ENCODE data around the gene IFI6.
"Not testable (repeated sequence)": the region's sequence is repeated elsewhere in the genome, so short reads cannot be mapped to it uniquely, and the experiment has no call there.

Gene IFI6

GRCh38 chr1:27649306-27649635 is 22.7 kb downstream of the IFI6 start:
- no peak for DNase-seq

DNA sequence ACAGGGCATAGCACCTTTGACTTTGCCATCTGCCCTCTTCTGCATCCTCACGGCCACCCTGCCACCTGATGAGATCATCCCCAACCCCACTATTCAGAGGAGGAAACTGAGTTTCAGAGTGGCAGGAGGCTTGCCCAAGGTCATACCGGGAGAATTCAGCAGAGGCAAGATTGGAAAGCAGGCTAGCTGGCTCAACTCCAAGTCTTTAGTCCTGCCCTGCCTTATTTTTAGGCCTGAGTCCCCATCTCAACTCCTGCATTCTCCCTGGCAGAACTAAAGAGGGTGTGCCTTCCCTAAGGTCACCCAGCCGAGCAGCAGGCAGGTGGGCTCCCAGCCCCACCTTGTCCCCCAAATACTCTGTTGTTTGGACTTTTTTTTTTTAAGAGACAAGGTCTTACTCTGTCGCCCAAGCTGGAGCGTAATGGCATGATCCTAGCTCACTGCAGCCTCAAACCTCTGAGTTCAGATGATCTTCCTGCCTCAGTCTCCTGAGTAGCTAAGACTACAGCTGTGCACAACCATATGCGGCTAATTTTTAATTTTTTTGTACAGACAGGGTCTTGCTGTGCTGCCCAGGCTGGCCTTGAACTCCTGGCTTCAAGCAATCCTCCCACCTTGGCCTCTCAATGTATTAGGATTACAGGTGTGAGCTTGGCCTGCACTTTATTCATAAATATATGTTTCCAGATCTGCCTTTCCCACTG is 23.2 kb downstream of the IFI6 start:
- DNase-seq, result no peak

- DNase-seq, result no peak
Measured at GRCh38 chr1:27647328-27647727, 24.7 kb downstream of the IFI6 start.

DNA sequence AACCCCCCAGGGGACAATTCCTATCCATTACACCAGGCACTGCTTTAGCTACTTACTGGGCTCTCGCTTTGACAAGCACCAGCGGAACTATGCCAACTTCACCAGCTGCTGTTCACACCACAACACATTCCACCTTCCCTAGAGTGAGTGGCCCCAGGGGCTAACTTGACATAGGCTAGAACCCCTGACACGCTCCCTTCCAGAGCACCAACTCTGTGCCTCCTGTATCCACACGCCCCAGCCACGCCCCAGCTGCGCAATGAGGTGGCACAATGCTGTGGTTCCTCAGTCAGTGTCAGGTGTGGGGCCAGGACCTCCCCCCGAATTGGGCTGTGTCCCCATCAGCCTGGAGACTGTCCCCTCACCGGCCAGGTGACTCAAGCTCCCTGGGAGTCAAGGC is 25.3 kb downstream of the IFI6 start:
- no peak for DNase-seq

GRCh38 chr1:27645071-27645415 is 26.9 kb downstream of the IFI6 start:
- DNase-seq, result no peak

DNA sequence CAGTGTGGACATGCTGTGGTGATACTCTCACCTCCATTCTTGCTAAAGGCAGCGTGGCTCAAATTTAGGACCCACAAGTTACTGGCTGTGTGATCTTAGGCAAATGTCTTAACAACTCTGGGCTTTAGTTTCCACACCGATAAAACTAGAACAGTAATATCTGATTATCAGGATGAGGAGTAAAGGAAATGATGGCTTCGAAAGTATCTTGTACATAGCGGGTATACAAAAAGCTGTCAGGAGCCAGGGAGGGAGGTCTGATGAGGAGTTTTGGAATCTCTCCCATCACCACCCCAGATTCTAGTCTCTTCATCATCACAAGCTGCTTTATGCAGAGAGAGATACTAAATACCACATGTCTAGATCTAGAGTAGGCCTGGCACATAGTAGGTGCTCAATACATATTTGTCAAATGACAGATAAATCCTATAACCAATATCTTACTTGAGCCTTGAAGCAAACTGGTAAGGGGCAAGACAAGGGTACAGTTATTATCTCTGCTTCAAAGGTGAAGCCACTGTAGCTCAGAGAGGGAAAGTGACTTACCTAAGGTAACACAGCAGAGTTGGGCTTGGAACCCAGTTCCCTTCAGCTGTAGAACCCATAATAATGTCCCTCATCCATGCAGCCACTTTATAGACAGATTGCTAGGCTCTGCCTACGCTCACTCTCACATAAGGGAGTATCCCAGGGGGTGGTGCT is 27.5 kb downstream of the IFI6 start:
- no peak for DNase-seq

- peak; percentile 56 for DNase-seq
Measured at GRCh38 chr1:27643600-27644368, 28.2 kb downstream of the IFI6 start.

DNA sequence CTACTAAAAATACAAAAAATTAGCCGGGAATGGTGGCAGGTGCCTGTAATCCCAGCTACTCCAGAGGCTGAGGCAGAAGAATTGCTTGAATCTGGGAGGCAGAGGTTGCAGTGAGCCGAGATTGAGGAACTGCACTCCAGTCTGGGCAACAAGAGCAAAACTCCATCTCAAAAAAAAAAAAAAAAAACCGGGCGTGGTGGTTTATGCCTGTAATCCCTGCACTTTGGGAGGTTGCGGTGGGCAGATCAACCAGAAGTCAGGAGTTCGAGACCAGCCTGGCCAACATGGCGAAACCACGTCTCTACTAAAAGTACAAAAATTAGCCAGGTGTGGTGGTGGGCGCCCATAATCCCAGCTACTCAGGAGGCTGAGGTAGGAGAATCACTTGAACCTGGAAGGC is 31.5 kb downstream of the IFI6 start:
- DNase-seq, result not testable (repeated sequence)

DNA sequence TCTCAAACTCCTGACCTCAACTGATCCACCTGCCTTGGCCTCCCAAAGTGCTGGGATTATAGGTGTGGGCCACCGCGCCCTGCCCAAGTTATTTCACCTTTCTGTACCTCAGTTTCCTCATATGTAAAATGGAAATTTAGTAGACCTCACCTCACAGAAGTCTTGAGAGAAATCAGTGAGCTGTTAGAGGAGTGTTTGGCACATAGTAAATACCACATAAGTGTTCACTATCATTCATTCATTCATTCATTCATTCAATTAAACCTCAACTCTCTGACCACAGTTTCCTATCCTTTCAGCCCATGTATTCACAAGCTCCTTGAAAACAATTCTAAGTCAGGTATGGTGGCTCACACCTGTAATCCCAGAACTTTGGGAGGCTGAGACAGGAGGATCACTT is 33.2 kb downstream of the IFI6 start:
- no peak for DNase-seq

- DNase-seq, result no peak
Measured at GRCh38 chr1:27638047-27638734, 33.8 kb downstream of the IFI6 start.

GRCh38 chr1:27635396-27636142 is 36.4 kb downstream of the IFI6 start:
- DNase-seq, result no peak

- DNase-seq, result no peak
Measured at GRCh38 chr1:27634985-27635367, 37.0 kb downstream of the IFI6 start, which contains the start of gene FGR. Gene FGR (minus strand): TSS chr1:27635185. CDS start chr1:27623916, 11,269 bp downstream.

GRCh38 chr1:27634177-27634984 is 37.6 kb downstream of the IFI6 start:
- DNase-seq, result no peak

DNA sequence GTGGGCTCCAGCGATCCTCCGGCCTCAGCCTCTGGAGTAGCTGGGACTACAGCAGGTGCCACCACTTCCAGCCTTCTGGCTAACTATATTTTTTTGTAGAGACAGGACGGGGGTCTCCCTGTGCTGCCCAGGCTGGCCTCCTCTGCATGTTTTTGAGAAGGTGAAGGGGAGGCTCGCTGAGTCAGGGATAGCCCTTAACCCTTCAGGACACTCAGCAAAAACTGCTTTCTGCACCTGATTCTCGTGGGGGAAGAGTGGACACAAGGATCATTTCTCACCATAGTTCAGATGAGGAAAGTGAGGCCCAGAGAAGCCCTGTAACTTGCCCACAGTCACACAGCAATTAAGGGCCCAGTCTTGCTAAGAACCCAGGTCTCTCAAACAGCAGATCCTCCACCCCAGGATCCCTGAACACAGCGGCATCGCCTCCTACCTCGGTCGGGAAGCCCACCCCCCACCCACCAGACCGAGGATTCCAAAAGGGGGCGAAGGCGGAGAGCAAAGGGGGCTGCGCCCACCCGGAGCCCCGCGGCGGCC is 38.3 kb downstream of the IFI6 start:
- no peak for DNase-seq

GRCh38 chr1:27633298-27633610 is 38.7 kb downstream of the IFI6 start:
- DNase-seq, result no peak

DNA sequence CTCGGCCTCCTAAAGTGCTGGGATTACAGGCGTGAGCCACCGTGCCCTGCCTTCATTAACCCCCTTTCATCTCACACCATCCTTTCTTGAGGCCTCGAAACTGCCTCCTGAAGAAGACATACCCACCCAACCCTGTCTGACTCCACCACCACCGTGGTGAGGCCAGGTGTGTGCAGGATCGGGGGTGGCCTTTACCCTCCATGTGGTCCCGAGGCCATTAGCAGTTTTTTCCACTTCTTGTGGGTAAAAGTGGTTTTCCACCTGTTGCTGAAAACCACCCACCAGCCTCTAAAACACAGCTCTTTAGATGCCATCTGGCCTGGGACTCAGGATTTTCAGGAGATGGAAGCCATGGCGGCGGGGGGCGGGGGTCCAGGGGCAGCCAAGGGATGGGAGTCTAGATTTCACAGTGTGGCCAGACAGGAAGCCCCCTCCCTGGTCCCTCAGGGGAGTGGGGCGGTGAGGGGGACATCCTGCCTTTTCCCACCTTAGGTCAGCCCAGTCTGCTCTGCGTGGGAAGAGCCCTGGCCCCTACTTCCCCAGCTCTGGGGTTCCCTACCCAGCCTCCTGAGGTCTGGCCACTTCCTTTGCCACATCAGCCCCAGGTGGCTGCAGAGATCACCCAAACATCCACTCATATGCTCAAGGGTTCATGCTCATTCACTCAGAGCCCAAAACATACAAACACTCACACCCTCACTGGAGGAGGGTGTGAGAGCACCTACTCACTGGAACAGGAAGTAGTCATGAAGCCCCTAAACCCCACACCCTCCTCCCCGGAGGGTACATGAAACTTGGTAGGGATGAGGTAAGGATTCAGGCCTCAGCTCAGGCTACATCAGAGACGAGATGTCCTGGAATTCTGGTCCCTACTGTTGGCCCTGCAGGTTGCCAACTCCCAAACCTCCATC is 39.4 kb downstream of the IFI6 start:
- peak; percentile 51 for DNase-seq

- DNase-seq, result no peak
Measured at GRCh38 chr1:27630859-27631491, 41.0 kb downstream of the IFI6 start.

- DNase-seq, result no peak
Measured at GRCh38 chr1:27628712-27629111, 43.3 kb downstream of the IFI6 start.

DNA sequence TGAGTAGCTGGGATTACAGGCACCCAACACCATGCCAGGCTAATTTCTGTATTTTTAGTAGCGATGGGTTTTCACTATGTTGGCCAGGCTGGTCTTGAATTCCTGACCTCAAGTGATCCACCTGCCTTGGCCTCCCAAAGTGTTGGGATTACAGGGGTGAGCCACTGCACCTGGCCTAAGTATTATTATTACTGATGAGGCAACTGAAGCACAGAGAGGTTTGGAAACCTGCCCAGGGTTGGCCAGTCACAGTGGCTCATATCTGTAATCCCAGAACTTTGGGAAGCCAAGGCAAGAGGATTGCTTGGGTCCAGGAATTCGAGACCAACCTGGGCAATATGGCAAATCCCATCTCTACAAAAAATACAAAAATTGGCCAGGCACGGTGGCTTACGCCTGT is 44.3 kb downstream of the IFI6 start:
- not testable (repeated sequence) for DNase-seq

DNA sequence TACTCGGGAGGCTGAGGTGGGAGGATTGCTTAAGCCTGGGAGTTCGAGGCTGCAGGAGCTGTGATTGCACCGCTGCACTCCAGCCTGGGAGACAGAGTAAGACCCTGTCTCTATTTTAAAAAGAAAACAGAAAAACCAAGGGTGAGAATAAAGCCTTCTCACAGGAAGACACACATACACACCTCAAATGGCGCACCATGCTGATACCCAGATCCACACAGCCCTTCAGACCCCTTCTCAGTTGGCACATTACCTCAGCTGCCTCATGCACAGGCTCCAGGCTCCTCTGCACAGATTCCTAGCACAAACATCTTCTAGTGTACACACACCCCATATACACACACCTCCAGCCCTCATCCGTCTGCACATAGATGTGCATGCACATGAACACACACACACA is 44.9 kb downstream of the IFI6 start:
- no peak for DNase-seq

Measured in activated CD4-positive, alpha-beta T cell treated with anti-CD3 and anti-CD28 coated beads for 1 hour (primary cell).